K562 (cell line): ENCODE measurements around the gene AMPD3. TPM values are rescaled to one million over a fixed set of nuclear protein-coding genes. Genes with fewer than 3 reads are reported as not detected.
A peak's percentile ranks its signal among the peaks of the same experiment; 100 is the strongest.

Experiments
- ARNT ChIP-seq, 2 experiments: fragments of 450-650 bp; IDR thresholded peaks; 2 replicates each; pipeline ENCODE4 v1.6.1; 2016; ENCODE audit warnings: mild to moderate bottlenecking in 1 of 2
- BCLAF1 ChIP-seq, 2 experiments: fragments of 450-650 bp in 1 of 2; IDR thresholded peaks; 2 replicates each; pipeline ENCODE4 v1.6.1; 2011 to 2017; ENCODE audit warnings: low read depth in 2 of 2, antibody characterized with exemption in 1 of 2, borderline replicate concordance in 1 of 2, low read length in 1 of 2, mild to moderate bottlenecking in 1 of 2, mixed read lengths in 1 of 2; ENCODE audit not compliant: control insufficient read depth in 1 of 2
- CCAR2 ChIP-seq: fragments of 200-400 bp; formaldehyde crosslinking; IDR thresholded peaks from 2 replicates; pipeline ENCODE4 v1.6.1; 2017; ENCODE audit warnings: mild to moderate bottlenecking, low read depth, low read length
- E2F4 ChIP-seq: sonication (generic); formaldehyde crosslinking; IDR thresholded peaks from 2 replicates; pipeline ENCODE4 v1.8.0; 2022; ENCODE audit warnings: mild to moderate bottlenecking, low read depth, missing genetic modification reagents
- FOS ChIP-seq: IDR thresholded peaks from 3 replicates; pipeline ENCODE4 v1.6.1; 2011; ENCODE audit not compliant: insufficient read length; ENCODE audit errors: extremely low read depth
- HDAC2 ChIP-seq: fragments of 450-650 bp; IDR thresholded peaks from 2 replicates; pipeline ENCODE4 v1.6.1; 2016; ENCODE audit warnings: mild to moderate bottlenecking
- HDAC3 ChIP-seq: fragments of 450-650 bp; IDR thresholded peaks from 2 replicates; pipeline ENCODE4 v1.6.1; 2018; ENCODE audit warnings: borderline replicate concordance, mild to moderate bottlenecking, moderate library complexity; ENCODE audit not compliant: partially characterized antibody
- KLF10 ChIP-seq: fragments of 250-450 bp; sonication (Bioruptor Pico); IDR thresholded peaks from 2 replicates; pipeline ENCODE4 v1.6.1; 2021; ENCODE audit warnings: matching md5 sums
- MED1 ChIP-seq: sonication (generic); formaldehyde crosslinking; IDR thresholded peaks from 2 replicates; pipeline ENCODE4 v1.8.1; 2023; ENCODE audit warnings: missing genetic modification reagents, borderline replicate concordance
- MIER1 ChIP-seq: fragments of 450-650 bp; IDR thresholded peaks from 2 replicates; pipeline ENCODE4 v1.6.1; 2016; ENCODE audit warnings: antibody characterized with exemption, mild to moderate bottlenecking, low read depth
- NFYB ChIP-seq: IDR thresholded peaks from 2 replicates; pipeline ENCODE4 v1.6.1; 2011; ENCODE audit warnings: mild to moderate bottlenecking, moderate library complexity; ENCODE audit not compliant: insufficient read length; ENCODE audit errors: extremely low read depth
- PHF8 ChIP-seq: fragments of 200-600 bp; sonication (generic); IDR thresholded peaks from 2 replicates; pipeline ENCODE4 v1.6.1; 2012; ENCODE audit warnings: mixed run types, mild to moderate bottlenecking, inconsistent platforms, low read length, moderate library complexity, borderline replicate concordance
- PTTG1 ChIP-seq: fragments of 450-650 bp; IDR thresholded peaks from 2 replicates; pipeline ENCODE4 v1.6.1; 2016; ENCODE audit warnings: low read depth, mild to moderate bottlenecking, missing genetic modification characterization, missing compliant biosample characterization
- RBM39 ChIP-seq: fragments of 200-400 bp; formaldehyde crosslinking; optimal IDR thresholded peaks from 2 replicates; pipeline ENCODE3; 2018; ENCODE audit warnings: low read depth, low read length
- SIN3A ChIP-seq, 2 experiments: fragments of 150-350 bp in 1 of 2; IDR thresholded peaks; 2 replicates each; pipeline ENCODE4 v1.6.1; 2011 to 2016; ENCODE audit warnings: borderline replicate concordance in 2 of 2, low read depth in 2 of 2, low read length in 2 of 2, mild to moderate bottlenecking in 2 of 2, moderate library complexity in 2 of 2; ENCODE audit not compliant: control insufficient read depth in 1 of 2
- ZBTB49 ChIP-seq: sonication (generic); formaldehyde crosslinking; IDR thresholded peaks from 2 replicates; pipeline ENCODE4 v1.8.0; 2022; ENCODE audit warnings: missing genetic modification reagents, mild to moderate bottlenecking, borderline replicate concordance
- ZNF197 ChIP-seq: fragments of 200-800 bp; sonication (Bioruptor generic); IDR thresholded peaks from 2 replicates; pipeline ENCODE4 v1.6.1; 2016; ENCODE audit warnings: low read depth, missing genetic modification characterization, missing compliant biosample characterization
- ZNF212 ChIP-seq: fragments of 450-650 bp; formaldehyde crosslinking; IDR thresholded peaks from 2 replicates; pipeline ENCODE4 v1.4.0; 2020; ENCODE audit warnings: mild to moderate bottlenecking
- ZNF217 ChIP-seq: sonication (generic); formaldehyde crosslinking; IDR thresholded peaks from 2 replicates; pipeline ENCODE4 v1.8.0; 2022; ENCODE audit warnings: mild to moderate bottlenecking, missing genetic modification reagents
- ZNF507 ChIP-seq: conservative IDR thresholded peaks from 2 replicates; pipeline ENCODE4 v1.6.1; 2017; ENCODE audit warnings: missing genetic modification characterization, missing compliant biosample characterization
- ZSCAN32 ChIP-seq: fragments of 450-650 bp; formaldehyde crosslinking; IDR thresholded peaks from 2 replicates; pipeline ENCODE4 v1.4.0; 2020; ENCODE audit warnings: mild to moderate bottlenecking, moderate library complexity
- polyA plus RNA-seq, 8 experiments: library from polyadenylated mRNA; depleted of rRNA in 4 of 8; stranded (reverse) in 5 of 8; unstranded in 3 of 8; fragments of >200 nt; fragmentation: Nextera tagmentation in 2 of 8; fragmentation: Illumina TruSeq in 1 of 8; extraction: Ambion mirVana in 2 of 8; extraction: Trizol in 1 of 8; gene quantifications; 2 replicates each; pipeline versions ENCODE4 v1.2.1 to v1.2.3, GENCODE V29; 2011 to 2014; ENCODE audit warnings: inconsistent platforms in 1 of 8, missing spikeins in 1 of 8
- total RNA-seq, 7 experiments: library from RNA; depleted of rRNA in 6 of 7; stranded (reverse); fragments of >200 nt in 6 of 7; fragmentation: Illumina TruSeq in 2 of 7; extraction: Trizol in 2 of 7; gene quantifications; 2 replicates each; pipeline versions ENCODE4 v1.2.1 to v1.2.3, GENCODE V29; 2011 to 2021; ENCODE audit warnings: low replicate concordance in 1 of 7

AMPD3 gene
- total and polyA plus RNA-seq, 9 of the 15 experiments (the other 6 are each of a cell fraction or from before 2014, with no cell fraction given), result 4.4 to 23.6 (median 11.2) TPM

- peak; percentile 57; the same call in 1 of the 2 replicates for TF ChIP-seq ZNF217
- no peak for TF ChIP-seq MIER1
- TF ChIP-seq ARNT (IDR thresholded peaks at IDR 0.05), result peak in 1 of 2 experiments; percentile 86; a peak in 1 of 4 replicates
- no peak for TF ChIP-seq CCAR2
- no peak for TF ChIP-seq MED1 (CRISPR knock-in tag)
- TF ChIP-seq KLF10 (CRISPR knock-in tag), result no peak
- no peak for TF ChIP-seq HDAC3
- TF ChIP-seq ZNF197, result no peak
- no peak for TF ChIP-seq ZBTB49
- no peak for TF ChIP-seq BCLAF1 (IDR thresholded peaks at IDR 0.05; ENCODE audit: borderline replicate concordance in 1 of 2, control insufficient read depth in 1 of 2, low read depth in 2 of 2, low read length in 1 of 2)
- no peak for TF ChIP-seq FOS
- no peak for TF ChIP-seq PTTG1 (tag)
- no peak for TF ChIP-seq RBM39
- TF ChIP-seq NFYB, result no peak
- peak; percentile 38; the same call in 1 of the 2 replicates for TF ChIP-seq PHF8
- no peak for TF ChIP-seq E2F4 (CRISPR knock-in tag)
- no peak for TF ChIP-seq ZSCAN32 (CRISPR knock-in tag)
- TF ChIP-seq ZNF212, result no peak
- TF ChIP-seq SIN3A (IDR thresholded peaks at IDR 0.05; ENCODE audit: borderline replicate concordance in 2 of 2, control insufficient read depth in 1 of 2, low read depth in 2 of 2, low read length in 2 of 2), result peak; percentile 36 to 57; a peak in 2 of 4 replicates
- TF ChIP-seq ZNF507 (tag), result no peak
- TF ChIP-seq HDAC2, result peak; percentile 39; the same call in 1 of the 2 replicates
Measured at GRCh38 chr11:10455637-10456487, 798 bp downstream of the AMPD3 start (continued).
